Panc1 (cell line): ENCODE measurements around the gene PSMD12. TPM values are rescaled to one million over a fixed set of nuclear protein-coding genes. Genes with fewer than 3 reads are reported as not detected.

Experiments used
- ATAC-seq: fragments of 200-7000 bp; cut with Tn5 transposase; 2 replicates; pipeline ENCODE4 v1.9.1; 2020; ENCODE audit warnings: mild to moderate bottlenecking, moderate library complexity
- BruUV-seq: library from RNA; stranded (reverse); fragments of 400-500 nt; replicated peaks from 2 replicates; lab custom pipeline; 2021; lab: Mats Ljungman, UMichigan
- CTCF ChIA-PET: fragments of 300-600 bp; sonication (Branson Sonifier 250); formaldehyde crosslinking; loops from one replicate; lab custom pipeline; 2022; ENCODE audit warnings: antibody characterized with exemption; lab: Charles Lee
- POLR2A ChIA-PET: fragments of 300-600 bp; sonication (Branson Sonifier 250); formaldehyde crosslinking; loops from one replicate; lab custom pipeline; 2022; ENCODE audit warnings: antibody characterized with exemption; lab: Charles Lee
- DNase-seq: peaks from one replicate; pipeline ENCODE4 v3.0.0-alpha.2; 2010; ENCODE audit warnings: low read depth, low spot score
- H3K27ac ChIP-seq: 2 replicates; pipeline ENCODE4 v1.5.1; 2011; ENCODE audit warnings: mild to moderate bottlenecking, low read length, inconsistent platforms
- H3K27me3 ChIP-seq: fragments of 200-500 bp; sonication (Bioruptor generic); 2 replicates; pipeline ENCODE4 v1.6.0; 2014; ENCODE audit warnings: low read length, inconsistent platforms; ENCODE audit not compliant: control insufficient read depth, insufficient read depth
- H3K36me3 ChIP-seq: fragments of 200-500 bp; sonication (Bioruptor generic); 2 replicates; pipeline ENCODE4 v1.5.1; 2014; ENCODE audit warnings: inconsistent platforms, mild to moderate bottlenecking, low read length, moderate library complexity; ENCODE audit not compliant: control insufficient read depth, insufficient read depth
- H3K4me1 ChIP-seq: 2 replicates; pipeline ENCODE4 v1.5.1; 2011; ENCODE audit warnings: inconsistent platforms, mild to moderate bottlenecking, low read length, moderate library complexity; ENCODE audit not compliant: control insufficient read depth, insufficient read depth
- H3K4me3 ChIP-seq, 2 experiments: 2 replicates each; pipeline ENCODE4 v1.5.1; 2011 to 2012; ENCODE audit warnings: low read depth in 2 of 2, low read length in 2 of 2, mild to moderate bottlenecking in 2 of 2, inconsistent platforms in 1 of 2, moderate library complexity in 1 of 2
- H3K9me3 ChIP-seq: fragments of 200-500 bp; sonication (Bioruptor generic); 2 replicates; pipeline ENCODE4 v1.5.1; 2014; ENCODE audit warnings: low read depth, mild to moderate bottlenecking, inconsistent platforms, low read length, moderate library complexity; ENCODE audit not compliant: control insufficient read depth, insufficient read depth
- POLR2AphosphoS5 ChIP-seq: IDR thresholded peaks from 2 replicates; pipeline ENCODE4 v1.6.1; 2012; ENCODE audit warnings: mild to moderate bottlenecking, low read depth, low read length, moderate library complexity
- SIN3A ChIP-seq: IDR thresholded peaks from 2 replicates; pipeline ENCODE4 v1.6.1; 2012; ENCODE audit warnings: low read depth, mild to moderate bottlenecking, low read length, moderate library complexity, borderline replicate concordance; ENCODE audit not compliant: insufficient read depth
- TCF7L2 ChIP-seq: IDR thresholded peaks from 2 replicates; pipeline ENCODE4 v1.6.1; 2011; ENCODE audit warnings: mild to moderate bottlenecking, low read depth, low read length, inconsistent platforms
- in situ Hi-C: cut with HindIII; loops from 2 replicates; pipeline ENCODE4 v1.10.0; 2016; ENCODE audit warnings: low sequenced_read_pairs, low pct_unique_long_range_greater_than_20kb
- intact Hi-C: fragments of 100-400 bp; cut with micrococcal nuclease; formaldehyde crosslinking; loops from one replicate; pipeline ENCODE4 v1.10.0; 2022; ENCODE audit not compliant: unreplicated experiment
- total RNA-seq: library from RNA; stranded (reverse); gene quantifications from one replicate; pipeline ENCODE4 v1.2.1, GENCODE V29; 2021; ENCODE audit not compliant: unreplicated experiment
- TF ChIP-seq, protein P1 (sequence below), 2 experiments: IDR thresholded peaks; 2 replicates each; pipeline ENCODE4 v1.6.1; 2011 to 2012; ENCODE audit warnings: low read depth in 2 of 2, control low read depth in 1 of 2, low read length in 1 of 2, mild to moderate bottlenecking in 1 of 2, moderate library complexity in 1 of 2; ENCODE audit not compliant: insufficient read depth in 1 of 2
- TF ChIP-seq, protein P2 (sequence below): fragments of 450-650 bp; IDR thresholded peaks from 2 replicates; pipeline ENCODE4 v1.5.1; 2017; ENCODE audit warnings: mild to moderate bottlenecking

The PSMD12 gene
- total RNA-seq, 1 experiment from 2014 or later, result 50.2 TPM

DNA sequence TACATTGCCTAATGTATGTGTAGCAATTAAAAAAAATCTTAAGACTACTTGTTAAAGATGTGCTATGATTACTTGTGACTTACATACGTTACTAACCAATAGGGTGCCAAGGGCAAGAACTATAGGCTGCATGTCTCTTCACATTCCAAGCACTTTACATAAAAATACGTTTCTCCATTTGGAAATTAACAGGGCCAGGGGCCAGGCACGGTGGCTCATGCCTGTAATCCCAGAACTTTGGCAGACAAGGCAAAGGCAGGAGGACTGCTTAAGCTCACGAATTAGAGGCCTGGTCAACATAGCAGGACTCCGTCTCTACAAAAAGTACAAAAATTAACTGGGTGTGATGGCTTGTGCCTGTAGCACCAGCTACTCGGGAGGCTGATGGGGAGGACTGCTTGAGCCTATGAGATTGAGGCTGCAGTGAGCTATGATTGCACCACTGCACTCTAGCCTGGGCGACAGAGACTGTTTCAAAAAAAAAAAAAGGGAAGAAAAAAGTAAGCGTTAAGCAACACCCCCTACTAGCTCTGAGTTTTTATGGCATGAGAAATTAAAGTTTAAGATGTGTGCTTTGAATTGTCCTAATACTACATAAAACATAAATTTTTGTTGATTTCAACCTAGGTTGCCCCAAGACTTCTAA is 12.3 kb downstream of the PSMD12 start:
- H3K4me3 ChIP-seq, result no peak overlapping the region
- no peak for ATAC-seq
- H3K4me1 ChIP-seq, result no peaks in the 10 kb centered on the region
- peaks cover 29% of the 10 kb centered on the region for H3K36me3 ChIP-seq
- POLR2A ChIA-PET, result no interaction called here
- in situ Hi-C loops, result no loop called here
- TF ChIP-seq SIN3A (no peak), TCF7L2 (no peak), POLR2AphosphoS5 (no peak)
- TF ChIP-seq, protein P1, sequence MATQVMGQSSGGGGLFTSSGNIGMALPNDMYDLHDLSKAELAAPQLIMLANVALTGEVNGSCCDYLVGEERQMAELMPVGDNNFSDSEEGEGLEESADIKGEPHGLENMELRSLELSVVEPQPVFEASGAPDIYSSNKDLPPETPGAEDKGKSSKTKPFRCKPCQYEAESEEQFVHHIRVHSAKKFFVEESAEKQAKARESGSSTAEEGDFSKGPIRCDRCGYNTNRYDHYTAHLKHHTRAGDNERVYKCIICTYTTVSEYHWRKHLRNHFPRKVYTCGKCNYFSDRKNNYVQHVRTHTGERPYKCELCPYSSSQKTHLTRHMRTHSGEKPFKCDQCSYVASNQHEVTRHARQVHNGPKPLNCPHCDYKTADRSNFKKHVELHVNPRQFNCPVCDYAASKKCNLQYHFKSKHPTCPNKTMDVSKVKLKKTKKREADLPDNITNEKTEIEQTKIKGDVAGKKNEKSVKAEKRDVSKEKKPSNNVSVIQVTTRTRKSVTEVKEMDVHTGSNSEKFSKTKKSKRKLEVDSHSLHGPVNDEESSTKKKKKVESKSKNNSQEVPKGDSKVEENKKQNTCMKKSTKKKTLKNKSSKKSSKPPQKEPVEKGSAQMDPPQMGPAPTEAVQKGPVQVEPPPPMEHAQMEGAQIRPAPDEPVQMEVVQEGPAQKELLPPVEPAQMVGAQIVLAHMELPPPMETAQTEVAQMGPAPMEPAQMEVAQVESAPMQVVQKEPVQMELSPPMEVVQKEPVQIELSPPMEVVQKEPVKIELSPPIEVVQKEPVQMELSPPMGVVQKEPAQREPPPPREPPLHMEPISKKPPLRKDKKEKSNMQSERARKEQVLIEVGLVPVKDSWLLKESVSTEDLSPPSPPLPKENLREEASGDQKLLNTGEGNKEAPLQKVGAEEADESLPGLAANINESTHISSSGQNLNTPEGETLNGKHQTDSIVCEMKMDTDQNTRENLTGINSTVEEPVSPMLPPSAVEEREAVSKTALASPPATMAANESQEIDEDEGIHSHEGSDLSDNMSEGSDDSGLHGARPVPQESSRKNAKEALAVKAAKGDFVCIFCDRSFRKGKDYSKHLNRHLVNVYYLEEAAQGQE (IDR thresholded peaks at IDR 0.05; ENCODE audit: insufficient read depth in 1 of 2, low read depth in 2 of 2, low read length in 1 of 2), result no peak
- TF ChIP-seq, protein P2, sequence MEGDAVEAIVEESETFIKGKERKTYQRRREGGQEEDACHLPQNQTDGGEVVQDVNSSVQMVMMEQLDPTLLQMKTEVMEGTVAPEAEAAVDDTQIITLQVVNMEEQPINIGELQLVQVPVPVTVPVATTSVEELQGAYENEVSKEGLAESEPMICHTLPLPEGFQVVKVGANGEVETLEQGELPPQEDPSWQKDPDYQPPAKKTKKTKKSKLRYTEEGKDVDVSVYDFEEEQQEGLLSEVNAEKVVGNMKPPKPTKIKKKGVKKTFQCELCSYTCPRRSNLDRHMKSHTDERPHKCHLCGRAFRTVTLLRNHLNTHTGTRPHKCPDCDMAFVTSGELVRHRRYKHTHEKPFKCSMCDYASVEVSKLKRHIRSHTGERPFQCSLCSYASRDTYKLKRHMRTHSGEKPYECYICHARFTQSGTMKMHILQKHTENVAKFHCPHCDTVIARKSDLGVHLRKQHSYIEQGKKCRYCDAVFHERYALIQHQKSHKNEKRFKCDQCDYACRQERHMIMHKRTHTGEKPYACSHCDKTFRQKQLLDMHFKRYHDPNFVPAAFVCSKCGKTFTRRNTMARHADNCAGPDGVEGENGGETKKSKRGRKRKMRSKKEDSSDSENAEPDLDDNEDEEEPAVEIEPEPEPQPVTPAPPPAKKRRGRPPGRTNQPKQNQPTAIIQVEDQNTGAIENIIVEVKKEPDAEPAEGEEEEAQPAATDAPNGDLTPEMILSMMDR, result no peak
- intact Hi-C loops, result no loop called here
- no peak overlapping the region for H3K27ac ChIP-seq
- CTCF ChIA-PET, result interaction anchor here (0.6 kb wide), 1 partner anchor 98 kb away, joined by 3 read pairs; no protein-coding TSS in a partner anchor
- H3K9me3 ChIP-seq, result no peaks in the 10 kb centered on the region
- BruUV-seq, result no TSS peak
- no peaks in the 10 kb centered on the region for H3K27me3 ChIP-seq
- DNase-seq, result no peak

DNA sequence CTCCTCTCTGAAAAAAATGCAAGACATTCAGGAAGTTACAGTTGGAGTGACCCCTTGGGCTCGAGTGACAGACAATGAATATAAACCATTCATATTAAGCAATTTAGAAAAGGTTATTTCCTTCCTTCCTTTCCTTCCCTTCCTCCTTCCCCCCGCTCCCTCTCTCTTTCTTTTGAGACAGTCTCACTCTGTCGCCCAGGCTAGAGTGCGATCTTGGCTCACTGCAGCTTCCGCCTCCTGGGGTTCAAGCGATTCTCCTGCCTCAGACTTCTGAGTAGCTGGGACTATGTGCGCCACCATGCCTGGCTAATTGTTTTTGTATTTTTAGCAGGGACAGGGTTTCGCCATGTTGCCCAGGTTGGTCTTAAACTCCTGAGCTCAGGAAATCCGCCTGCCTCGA is 13.2 kb downstream of the PSMD12 start:
- peaks cover 31% of the 10 kb centered on the region for H3K36me3 ChIP-seq
- CTCF ChIA-PET, result no interaction called here
- H3K4me3 ChIP-seq, result no peak overlapping the region
- no peaks in the 10 kb centered on the region for H3K9me3 ChIP-seq
- H3K27me3 ChIP-seq, result no peaks in the 10 kb centered on the region
- POLR2A ChIA-PET, result no interaction called here
- H3K4me1 ChIP-seq, result no peaks in the 10 kb centered on the region
- no peak overlapping the region for H3K27ac ChIP-seq
- intact Hi-C loops (no loop called here), in situ Hi-C loops (no loop called here)
- ATAC-seq (no peak), DNase-seq (no peak)
- no TSS peak for BruUV-seq
- no peak for TF ChIP-seq SIN3A
- TF ChIP-seq, protein P2, result no peak
- TF ChIP-seq, protein P1 (IDR thresholded peaks at IDR 0.05; ENCODE audit: insufficient read depth in 1 of 2, low read depth in 2 of 2, low read length in 1 of 2), result no peak
- TF ChIP-seq POLR2AphosphoS5, result no peak
